ENCODE measurements around the gene FABP1. TPM values are rescaled to one million over a fixed set of nuclear protein-coding genes. Genes with fewer than 3 reads are reported as not detected.

The FABP1 gene
- total RNA-seq, 1 donor from 2014 or later: not detected

GRCh38 chr2:88146590-88146989 lies 18.7 kb upstream of the FABP1 start:
- peaks cover 16% of the 10 kb centered on the region for H3K9me3 ChIP-seq
- no peaks in the 10 kb centered on the region for H3K27me3 ChIP-seq (ENCODE audit: low read depth)
- no peaks in the 10 kb centered on the region for H3K36me3 ChIP-seq
- DNase-seq (no peak), ATAC-seq (no peak)
- H3K27ac ChIP-seq: no peak overlapping the region
- no peak for TF ChIP-seq CTCF (IDR thresholded peaks at IDR 0.05)
- intact Hi-C loops (cut with DNase I): no loop called here
- H3K4me1 ChIP-seq: no peaks in the 10 kb centered on the region
- H3K4me3 ChIP-seq: no peak overlapping the region

GRCh38 chr2:88144914-88145497 lies 17.1 kb upstream of the FABP1 start:
- DNase-seq (no peak), ATAC-seq (no peak)
- H3K27ac ChIP-seq: no peak overlapping the region
- H3K27me3 ChIP-seq (ENCODE audit: low read depth): no peaks in the 10 kb centered on the region
- no peaks in the 10 kb centered on the region for H3K4me1 ChIP-seq
- no peaks in the 10 kb centered on the region for H3K36me3 ChIP-seq
- H3K9me3 ChIP-seq: peaks cover 16% of the 10 kb centered on the region
- TF ChIP-seq CTCF (IDR thresholded peaks at IDR 0.05): no peak
- intact Hi-C loops (cut with DNase I): no loop called here
- H3K4me3 ChIP-seq: no peak overlapping the region

- H3K4me3 ChIP-seq: no peak overlapping the region
- H3K27me3 ChIP-seq (ENCODE audit: low read depth): no peaks in the 10 kb centered on the region
- DNase-seq: no peak
- ATAC-seq: no peak
- peaks cover 12% of the 10 kb centered on the region for H3K9me3 ChIP-seq
- TF ChIP-seq CTCF (IDR thresholded peaks at IDR 0.05): no peak
- H3K27ac ChIP-seq: no peak overlapping the region
- H3K4me1 ChIP-seq: no peaks in the 10 kb centered on the region
- intact Hi-C loops (cut with DNase I): no loop called here
- H3K36me3 ChIP-seq: no peaks in the 10 kb centered on the region
These were observed 16.4 kb upstream of the FABP1 start for GRCh38 chr2:88144271-88144670.

GRCh38 chr2:88141952-88142351 lies 14.1 kb upstream of the FABP1 start:
- no peak for ATAC-seq
- no peak for DNase-seq
- no peaks in the 10 kb centered on the region for H3K4me1 ChIP-seq

GRCh38 chr2:88139804-88140203 lies 11.9 kb upstream of the FABP1 start:
- H3K4me3 ChIP-seq: no peak overlapping the region
- H3K4me1 ChIP-seq: no peaks in the 10 kb centered on the region
- no peak for TF ChIP-seq CTCF (IDR thresholded peaks at IDR 0.05)
- H3K9me3 ChIP-seq: peaks cover 5% of the 10 kb centered on the region
- ATAC-seq: no peak
- no peak overlapping the region for H3K27ac ChIP-seq
- intact Hi-C loops (cut with DNase I): no loop called here
- no peaks in the 10 kb centered on the region for H3K36me3 ChIP-seq
- no peak for DNase-seq
- no peaks in the 10 kb centered on the region for H3K27me3 ChIP-seq (ENCODE audit: low read depth)

More at GRCh38 chr2:88141952-88142351, 14.1 kb upstream of the FABP1 start:
- TF ChIP-seq CTCF (IDR thresholded peaks at IDR 0.05): no peak
- H3K27ac ChIP-seq: no peak overlapping the region
- H3K9me3 ChIP-seq: peaks cover 5% of the 10 kb centered on the region
- intact Hi-C loops (cut with DNase I): no loop called here
- no peaks in the 10 kb centered on the region for H3K36me3 ChIP-seq
- no peak overlapping the region for H3K4me3 ChIP-seq
- no peaks in the 10 kb centered on the region for H3K27me3 ChIP-seq (ENCODE audit: low read depth)

Data from lower lobe of right lung (tissue), 2 donors.